ENCODE measurements around the gene GRAP2.

GRAP2 gene

GRCh38 chr22:39985383-39986035 is 84.6 kb downstream of the GRAP2 start:
- TF ChIP-seq REST (IDR thresholded peaks at IDR 0.05; ENCODE audit: insufficient read depth in 1 of 2, low read depth in 2 of 2, low read length in 2 of 2) (no peak), POLR2AphosphoS5 (IDR thresholded peaks at IDR 0.05; ENCODE audit: low read depth, low read length) (no peak), TAF1 (IDR thresholded peaks at IDR 0.05; ENCODE audit: borderline replicate concordance, insufficient read depth, low read length) (no peak), SIN3A (IDR thresholded peaks at IDR 0.05; ENCODE audit: borderline replicate concordance, insufficient read depth, low read length) (no peak), FOXP2 (optimal IDR thresholded peaks at IDR 0.05; ENCODE audit: borderline replicate concordance, extremely low read depth, extremely low read length, insufficient read depth) (no peak)

- TF ChIP-seq TAF1 (IDR thresholded peaks at IDR 0.05; ENCODE audit: borderline replicate concordance, insufficient read depth, low read length) (no peak), SIN3A (IDR thresholded peaks at IDR 0.05; ENCODE audit: borderline replicate concordance, insufficient read depth, low read length) (no peak), POLR2AphosphoS5 (IDR thresholded peaks at IDR 0.05; ENCODE audit: low read depth, low read length) (no peak), FOXP2 (optimal IDR thresholded peaks at IDR 0.05; ENCODE audit: borderline replicate concordance, extremely low read depth, extremely low read length, insufficient read depth) (no peak), REST (IDR thresholded peaks at IDR 0.05; ENCODE audit: insufficient read depth in 1 of 2, low read depth in 2 of 2, low read length in 2 of 2) (no peak)
Measured at GRCh38 chr22:39988386-39989114, 87.7 kb downstream of the GRAP2 start.

GRCh38 chr22:39989633-39990032 is 88.7 kb downstream of the GRAP2 start:
- TF ChIP-seq FOXP2 (optimal IDR thresholded peaks at IDR 0.05; ENCODE audit: borderline replicate concordance, extremely low read depth, extremely low read length, insufficient read depth) (no peak), REST (IDR thresholded peaks at IDR 0.05; ENCODE audit: insufficient read depth in 1 of 2, low read depth in 2 of 2, low read length in 2 of 2) (no peak), POLR2AphosphoS5 (IDR thresholded peaks at IDR 0.05; ENCODE audit: low read depth, low read length) (no peak), SIN3A (IDR thresholded peaks at IDR 0.05; ENCODE audit: borderline replicate concordance, insufficient read depth, low read length) (no peak), TAF1 (IDR thresholded peaks at IDR 0.05; ENCODE audit: borderline replicate concordance, insufficient read depth, low read length) (no peak)

- TF ChIP-seq FOXP2 (optimal IDR thresholded peaks at IDR 0.05; ENCODE audit: borderline replicate concordance, extremely low read depth, extremely low read length, insufficient read depth): no peak
- no peak for TF ChIP-seq POLR2AphosphoS5 (IDR thresholded peaks at IDR 0.05; ENCODE audit: low read depth, low read length)
- TF ChIP-seq TAF1 (IDR thresholded peaks at IDR 0.05; ENCODE audit: borderline replicate concordance, insufficient read depth, low read length): no peak
- no peak for TF ChIP-seq REST (IDR thresholded peaks at IDR 0.05; ENCODE audit: insufficient read depth in 1 of 2, low read depth in 2 of 2, low read length in 2 of 2)
- no peak for TF ChIP-seq SIN3A (IDR thresholded peaks at IDR 0.05; ENCODE audit: borderline replicate concordance, insufficient read depth, low read length)
Measured at GRCh38 chr22:39990686-39991085, 89.8 kb downstream of the GRAP2 start.
